ENCODE data around the gene ICE2. TPM values are rescaled to one million over a fixed set of nuclear protein-coding genes. Genes with fewer than 3 reads are reported as not detected.

ICE2 gene
- total and polyA plus RNA-seq, 2 of the 8 experiments (the other 6 are each of a cell fraction or from before 2014, with no cell fraction given), result 40.0 to 87.3 TPM

- no peak overlapping the region for H2BK20ac ChIP-seq (ENCODE audit: low read length)
- no peak overlapping the region for H2BK120ac ChIP-seq (replicated peaks; ENCODE audit: low read depth, low read length)
- H3K18ac ChIP-seq (ENCODE audit: extremely low read depth, low read length), result no peak overlapping the region
- no peak overlapping the region for H3K4me2 ChIP-seq (ENCODE audit: insufficient read depth in 1 of 2, low read depth in 2 of 2, low read length in 2 of 2)
- peaks cover 0 to 1% of the 10 kb centered on the region in 2 experiments for H4K20me1 ChIP-seq (replicated peaks in 1 of 2; ENCODE audit: control insufficient read depth in 1 of 2, insufficient read depth in 2 of 2, low read length in 2 of 2)
- POLR2A ChIA-PET (ENCODE audit: partially characterized antibody), result interaction anchor here (1.0 to 1.3 kb wide), 2 partner anchors 20 to 23 kb away, joined by 3 to 4 read pairs; no protein-coding TSS in a partner anchor
- H2AFZ ChIP-seq (ENCODE audit: low read length), result no peak overlapping the region
- peaks cover 2 to 8% (median 5%) of the 10 kb centered on the region in 4 experiments; a peak in 6 of 7 replicates for H3K4me1 ChIP-seq (replicated peaks in 1 of 4; ENCODE audit: control insufficient read depth in 3 of 4, insufficient read depth in 4 of 4, low read length in 3 of 4)
- no peaks in the 10 kb centered on the region for H3K27me3 ChIP-seq (replicated peaks in 1 of 4; ENCODE audit: control insufficient read depth in 3 of 4, extremely low read depth in 1 of 4, insufficient read depth in 3 of 4, low read length in 3 of 4)
- H2AK5ac ChIP-seq (ENCODE audit: low read depth, low read length), result no peak overlapping the region
- no peak overlapping the region for H4K91ac ChIP-seq (replicated peaks; ENCODE audit: insufficient read length, low read length)
- H3K9me3 ChIP-seq (ENCODE audit: insufficient read depth in 2 of 2, low read depth in 1 of 2, low read length in 1 of 2), result no peaks in the 10 kb centered on the region
- no peak overlapping the region for H3K14ac ChIP-seq (ENCODE audit: insufficient read length)
- no peaks in the 10 kb centered on the region for H3K23me2 ChIP-seq (ENCODE audit: low read depth, low read length)
- H3K9ac ChIP-seq (replicated peaks in 1 of 4; ENCODE audit: extremely low read depth in 1 of 4, low read depth in 3 of 4, low read length in 3 of 4), result no peak overlapping the region
- H3K23ac ChIP-seq (ENCODE audit: insufficient read length), result no peak overlapping the region
- no peak overlapping the region for H2BK5ac ChIP-seq (ENCODE audit: low read depth, low read length)
- H4K8ac ChIP-seq (ENCODE audit: extremely low read depth, insufficient read depth, low read length), result no peak overlapping the region; the same call in 1 of the 2 replicates
- H2BK15ac ChIP-seq (ENCODE audit: low read length), result no peak overlapping the region
- no peak overlapping the region for H3K56ac ChIP-seq (replicated peaks; ENCODE audit: insufficient read length, low read depth, low read length)
- H4K5ac ChIP-seq (ENCODE audit: insufficient read length, low read depth, low read length), result no peak overlapping the region
- H3K27ac ChIP-seq (ENCODE audit: low read depth, low read length), result no peak overlapping the region
- no peak overlapping the region for H2BK12ac ChIP-seq (ENCODE audit: low read depth, low read length)
- no peak overlapping the region for H3K4me3 ChIP-seq (ENCODE audit: extremely low read depth in 1 of 4, insufficient read depth in 2 of 4, low read depth in 3 of 4, low read length in 4 of 4)
- no peaks in the 10 kb centered on the region for H3K79me1 ChIP-seq (ENCODE audit: low read depth, low read length)
- FAIRE-seq (no peak), DNase-seq (ENCODE audit: low read depth in 1 of 2, low spot score in 2 of 2) (no peak)
- H3K79me2 ChIP-seq (ENCODE audit: control insufficient read depth in 1 of 2, insufficient read depth in 2 of 2, low read length in 2 of 2), result no peaks in the 10 kb centered on the region
- CTCF ChIA-PET (ENCODE audit: partially characterized antibody), result interaction anchor here (0.7 to 1.7 kb wide), 8 partner anchors 13 to 868 kb away, joined by 3 to 8 read pairs (median 3); no protein-coding TSS in a partner anchor
- no peak overlapping the region for H3K4ac ChIP-seq (replicated peaks; ENCODE audit: insufficient read length, low read depth, low read length)
- WGBS, 2 experiments (ENCODE audit: extremely low coverage in 1 of 2, insufficient coverage in 1 of 2, insufficient read length in 1 of 2, insufficient replicate concordance in 2 of 2, low coverage in 1 of 2, low lambda C conversion rate in 2 of 2, missing lambda C conversion rate in 1 of 2), result 89% methylated on average over 12 of the region's 12 CpGs; no CpG with 5 or more reads in 1 of the 2 experiments
- peaks cover 0 to 15% (median 2%) of the 10 kb centered on the region in 4 experiments; a peak in 5 of 8 replicates for H3K36me3 ChIP-seq (ENCODE audit: control insufficient read depth in 2 of 4, insufficient read depth in 4 of 4, low read length in 3 of 4)
- TF ChIP-seq JUND (IDR thresholded peaks at IDR 0.05; ENCODE audit: low read length), result no peak
- TF ChIP-seq SRF (IDR thresholded peaks at IDR 0.05; ENCODE audit: low read depth, low read length), result no peak
- TF ChIP-seq SIN3A (conservative IDR thresholded peaks at IDR 0.05 in 1 of 2, IDR thresholded peaks at IDR 0.05 in 1 of 2; ENCODE audit: low read depth in 1 of 2, low read length in 2 of 2), result no peak
- no peak for TF ChIP-seq SP1 (IDR thresholded peaks at IDR 0.05; ENCODE audit: low read depth, low read length)
- TF ChIP-seq HDAC2 (IDR thresholded peaks at IDR 0.05; ENCODE audit: borderline replicate concordance in 1 of 2, low read depth in 2 of 2, low read length in 2 of 2), result no peak
Observed at GRCh38 chr15:60376677-60377095, 102.3 kb downstream of the ICE2 start.

All from H1 (cell line).